ENCODE results near the gene DCD.

DNA sequence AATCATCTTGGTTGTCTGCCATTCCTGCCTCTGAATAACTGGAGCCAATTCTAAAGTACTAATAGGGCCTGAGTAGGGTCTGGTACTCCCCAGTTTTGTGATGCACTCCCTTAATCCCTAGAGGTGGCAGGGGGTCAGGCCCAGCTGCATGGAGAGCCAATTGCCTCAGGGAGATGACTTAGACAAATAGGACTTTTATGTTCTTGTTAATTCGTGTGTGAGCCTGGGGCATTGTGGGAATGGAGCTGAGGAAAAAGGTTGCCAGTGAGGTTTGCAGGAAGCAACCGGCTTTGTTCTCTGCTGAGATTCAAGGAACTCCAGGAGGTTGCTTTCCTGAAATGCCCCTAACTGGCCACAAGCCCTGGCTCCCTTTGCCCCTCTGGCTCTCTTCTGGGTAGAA, 6.8 kb upstream of the DCD start:
- TF ChIP-seq, protein P1, sequence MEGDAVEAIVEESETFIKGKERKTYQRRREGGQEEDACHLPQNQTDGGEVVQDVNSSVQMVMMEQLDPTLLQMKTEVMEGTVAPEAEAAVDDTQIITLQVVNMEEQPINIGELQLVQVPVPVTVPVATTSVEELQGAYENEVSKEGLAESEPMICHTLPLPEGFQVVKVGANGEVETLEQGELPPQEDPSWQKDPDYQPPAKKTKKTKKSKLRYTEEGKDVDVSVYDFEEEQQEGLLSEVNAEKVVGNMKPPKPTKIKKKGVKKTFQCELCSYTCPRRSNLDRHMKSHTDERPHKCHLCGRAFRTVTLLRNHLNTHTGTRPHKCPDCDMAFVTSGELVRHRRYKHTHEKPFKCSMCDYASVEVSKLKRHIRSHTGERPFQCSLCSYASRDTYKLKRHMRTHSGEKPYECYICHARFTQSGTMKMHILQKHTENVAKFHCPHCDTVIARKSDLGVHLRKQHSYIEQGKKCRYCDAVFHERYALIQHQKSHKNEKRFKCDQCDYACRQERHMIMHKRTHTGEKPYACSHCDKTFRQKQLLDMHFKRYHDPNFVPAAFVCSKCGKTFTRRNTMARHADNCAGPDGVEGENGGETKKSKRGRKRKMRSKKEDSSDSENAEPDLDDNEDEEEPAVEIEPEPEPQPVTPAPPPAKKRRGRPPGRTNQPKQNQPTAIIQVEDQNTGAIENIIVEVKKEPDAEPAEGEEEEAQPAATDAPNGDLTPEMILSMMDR (IDR thresholded peaks at IDR 0.05; ENCODE audit: low read depth, low read length): no peak
- TF ChIP-seq EZH2phosphoT487 (IDR thresholded peaks at IDR 0.05; ENCODE audit: low read depth): no peak

Measured in OCI-LY3 (cell line).